GM13976 (cell line): ENCODE measurements around the gene CD34.
A peak's percentile ranks its signal among the peaks of the same experiment; 100 is the strongest.
"Not testable (repeated sequence)": the region's sequence is repeated elsewhere in the genome, so short reads cannot be mapped to it uniquely, and the experiment has no call there.

Source experiments
- DNase-seq: peaks from one replicate; pipeline ENCODE4 v3.0.0; 2012; ENCODE audit warnings: low spot score
- CTCF ChIP-seq: IDR thresholded peaks from 2 replicates; pipeline ENCODE4 v1.5.1; 2012; ENCODE audit warnings: borderline replicate concordance, mild to moderate bottlenecking; ENCODE audit not compliant: insufficient read depth; ENCODE audit errors: extremely low read depth, missing control alignments, control extremely low read depth
- in situ Hi-C: fragments of 300-500 bp; cut with MboI; formaldehyde crosslinking; loops from one replicate; pipeline ENCODE4 v1.12.0; 2022; ENCODE audit warnings: low sequenced_read_pairs, mixed read lengths, inconsistent platforms; ENCODE audit not compliant: unreplicated experiment

CD34 gene

GRCh38 chr1:207882692-207883091 lies 28.2 kb downstream of the CD34 start:
- in situ Hi-C loops: loop anchor here (5.0 kb wide), 1 partner anchor 85 kb away; no protein-coding TSS in a partner anchor
- DNase-seq: no peak
- no peak for TF ChIP-seq CTCF

- in situ Hi-C loops: no loop called here
- TF ChIP-seq CTCF: no peak
- DNase-seq: no peak
Observed at GRCh38 chr1:207878939-207879338, 32.0 kb downstream of the CD34 start.

GRCh38 chr1:207877914-207878313 lies 33.0 kb downstream of the CD34 start:
- DNase-seq, in situ Hi-C loops: not testable (repeated sequence)

- TF ChIP-seq CTCF: peak; percentile 30
- DNase-seq: no peak
- in situ Hi-C loops: no loop called here
Observed at GRCh38 chr1:207876131-207876530, 34.8 kb downstream of the CD34 start.

- no peak for TF ChIP-seq CTCF
- in situ Hi-C loops: no loop called here
- DNase-seq: no peak
Observed at GRCh38 chr1:207875532-207875931, 35.4 kb downstream of the CD34 start.

GRCh38 chr1:207873055-207873890 lies 37.7 kb downstream of the CD34 start:
- in situ Hi-C loops: no loop called here
- DNase-seq: peak; percentile 44

More at GRCh38 chr1:207873055-207873890, 37.7 kb downstream of the CD34 start:
- no peak for TF ChIP-seq CTCF
